A549 (cell line): ENCODE data around the gene DOCK10.

ENCODE experiments used
- CEBPB ChIP-seq, 2 experiments: fragments of >200 bp in 1 of 2; sonication (Bioruptor Twin) in 1 of 2; formaldehyde crosslinking in 1 of 2; IDR thresholded peaks; 2 replicates each; pipeline ENCODE4 v1.6.1; 2012 to 2016
- CTCF ChIP-seq: fragments of >200 bp; sonication (Bioruptor Twin); formaldehyde crosslinking; IDR thresholded peaks from 3 replicates; pipeline ENCODE4 v1.5.1; 2016
- EP300 ChIP-seq, 2 experiments: fragments of >200 bp; sonication (Bioruptor Twin); formaldehyde crosslinking; IDR thresholded peaks; 2 replicates in 1 of 2; 3 replicates in 1 of 2; pipeline ENCODE4 v1.6.1; 2016 to 2017
- HDAC2 ChIP-seq: fragments of 200-600 bp; sonication (generic); IDR thresholded peaks from 2 replicates; pipeline ENCODE4 v1.6.1; 2016
- MAX ChIP-seq: IDR thresholded peaks from 2 replicates; pipeline ENCODE4 v1.6.1; 2012
- POLR2A ChIP-seq: IDR thresholded peaks from 2 replicates; pipeline ENCODE4 v1.6.1; 2012; ENCODE audit warnings: mild to moderate bottlenecking, low read length
- POLR2AphosphoS2 ChIP-seq: conservative IDR thresholded peaks from 2 replicates; pipeline ENCODE4 v1.6.1; 2012; ENCODE audit warnings: low read length, improper control_type of control experiment, inconsistent platforms
- RAD21 ChIP-seq, 2 experiments: fragments of >200 bp in 1 of 2; sonication (Bioruptor Twin) in 1 of 2; formaldehyde crosslinking in 1 of 2; IDR thresholded peaks in 1 of 2; conservative IDR thresholded peaks in 1 of 2; 2 replicates in 1 of 2; 3 replicates in 1 of 2; pipeline ENCODE4 v1.6.1; 2012 to 2018; ENCODE audit warnings: inconsistent platforms in 1 of 2
- RFX5 ChIP-seq: fragments of 450-650 bp; IDR thresholded peaks from 2 replicates; pipeline ENCODE4 v1.7.1; 2014; ENCODE audit warnings: antibody characterized with exemption, mild to moderate bottlenecking, moderate library complexity
- TF ChIP-seq, protein P1 (sequence below): fragments of 450-650 bp; IDR thresholded peaks from 2 replicates; pipeline ENCODE4 v1.6.1; 2014; ENCODE audit warnings: antibody characterized with exemption

GRCh38 chr2:224915136-224915535, 127.1 kb downstream of the DOCK10 start:
- TF ChIP-seq HDAC2 (no peak), POLR2A (no peak), CEBPB (IDR thresholded peaks at IDR 0.05) (no peak), EP300 (IDR thresholded peaks at IDR 0.05) (no peak), POLR2AphosphoS2 (no peak), CTCF (no peak), MAX (no peak), RAD21 (conservative IDR thresholded peaks at IDR 0.05 in 1 of 2, IDR thresholded peaks at IDR 0.05 in 1 of 2) (no peak), RFX5 (no peak)
- TF ChIP-seq, protein P1, sequence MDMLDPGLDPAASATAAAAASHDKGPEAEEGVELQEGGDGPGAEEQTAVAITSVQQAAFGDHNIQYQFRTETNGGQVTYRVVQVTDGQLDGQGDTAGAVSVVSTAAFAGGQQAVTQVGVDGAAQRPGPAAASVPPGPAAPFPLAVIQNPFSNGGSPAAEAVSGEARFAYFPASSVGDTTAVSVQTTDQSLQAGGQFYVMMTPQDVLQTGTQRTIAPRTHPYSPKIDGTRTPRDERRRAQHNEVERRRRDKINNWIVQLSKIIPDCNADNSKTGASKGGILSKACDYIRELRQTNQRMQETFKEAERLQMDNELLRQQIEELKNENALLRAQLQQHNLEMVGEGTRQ: no peak
